ENCODE results near the gene ING5. TPM values are rescaled to one million over a fixed set of nuclear protein-coding genes. Genes with fewer than 3 reads are reported as not detected.

ING5 gene
- total RNA-seq, 4 donors from 2014 or later: 37.4 to 94.3 (median 56.3) TPM

DNA sequence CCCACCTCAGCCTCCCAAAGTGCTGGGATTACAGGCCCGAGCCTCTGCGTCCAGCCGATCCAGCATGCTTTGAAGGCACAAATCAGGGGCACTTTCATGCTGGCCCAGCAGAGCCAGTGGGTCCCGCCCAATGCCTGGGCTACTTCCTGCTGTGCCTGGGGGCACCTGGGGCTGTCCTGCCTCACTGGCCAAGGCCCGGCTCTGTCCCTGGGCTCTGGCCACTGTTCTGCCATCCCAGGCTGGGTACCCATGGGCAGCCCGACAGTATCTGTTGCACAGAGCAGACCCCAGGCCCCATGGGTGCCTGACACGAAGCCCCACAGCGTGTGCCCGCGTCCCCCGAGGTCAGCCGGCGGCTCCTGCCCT lies 68.0 kb downstream of the ING5 start:
- no peak for DNase-seq
- no peaks in the 10 kb centered on the region for H3K27me3 ChIP-seq

DNA sequence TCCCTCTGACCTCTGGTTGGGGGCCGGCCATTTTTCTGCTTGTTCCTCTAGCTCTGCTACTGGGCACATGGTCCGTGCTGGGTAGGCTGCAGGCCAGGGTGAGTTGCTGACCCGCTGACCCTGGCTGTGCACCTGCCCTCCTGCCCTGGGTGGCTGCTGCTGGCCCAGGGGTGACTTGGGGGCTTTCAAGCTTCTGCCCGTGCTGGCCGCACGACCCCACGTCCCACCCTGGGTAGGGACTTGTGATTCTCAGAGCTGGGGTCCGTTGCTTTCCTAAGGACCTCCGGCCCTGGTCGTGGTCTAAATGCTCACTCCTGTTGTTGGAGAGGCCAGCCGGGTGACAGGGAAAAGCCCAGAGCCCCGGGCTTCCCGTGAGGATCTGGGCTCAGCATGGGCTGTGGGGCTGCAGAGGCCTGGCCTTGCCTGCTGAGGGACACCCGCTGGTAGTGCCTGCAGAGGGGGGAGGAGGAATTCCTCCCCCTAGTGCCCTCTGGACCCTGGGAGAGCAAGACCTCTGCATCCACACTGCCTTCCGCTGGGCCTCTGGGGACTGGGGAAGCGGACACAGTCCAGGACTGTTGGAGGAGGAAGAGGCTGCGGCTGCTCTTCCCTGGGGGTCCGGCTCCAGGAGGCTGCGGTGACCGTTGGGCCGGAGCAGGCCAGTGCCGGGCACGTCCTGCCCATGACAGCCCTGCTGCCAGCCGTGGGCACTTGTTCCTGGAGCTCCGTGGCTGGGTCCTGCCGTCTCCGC lies 68.5 kb downstream of the ING5 start:
- DNase-seq: no peak
- no peaks in the 10 kb centered on the region for H3K27me3 ChIP-seq
- peaks cover 5 to 34% (median 27%) of the 10 kb centered on the region in 4 donors for H3K4me1 ChIP-seq
- in situ Hi-C loops (cut with MboI; ENCODE audit: low pct_ligation_motif_present in 1 of 4, low pct_unique_long_range_greater_than_20kb in 1 of 4, low sequenced_read_pairs in 3 of 4): no loop called here
- intact Hi-C loops (cut with DNase I; ENCODE audit: low total_unique reads): no loop called here
- H3K9me3 ChIP-seq: no peaks in the 10 kb centered on the region
- H3K36me3 ChIP-seq: no peaks in the 10 kb centered on the region
- 82% methylated on average over 23 of the region's 27 CpGs; no CpG with 5 or more reads in 1 of the 2 donors for WGBS, 2 donors (ENCODE audit: low coverage in 1 of 2)
- no peak overlapping the region for H3K27ac ChIP-seq
- TF ChIP-seq CTCF (IDR thresholded peaks at IDR 0.05) (no peak), POLR2AphosphoS5 (IDR thresholded peaks at IDR 0.05) (no peak), POLR2A (IDR thresholded peaks at IDR 0.05) (no peak), EP300 (IDR thresholded peaks at IDR 0.05; ENCODE audit: low read depth) (no peak)
- no peak overlapping the region for H3K4me3 ChIP-seq

More for the DNA sequence above, 68.0 kb downstream of the ING5 start:
- no peak overlapping the region for H3K27ac ChIP-seq
- no peaks in the 10 kb centered on the region for H3K9me3 ChIP-seq
- H3K4me3 ChIP-seq: no peak overlapping the region
- intact Hi-C loops (cut with DNase I; ENCODE audit: low total_unique reads): no loop called here
- H3K4me1 ChIP-seq: peaks cover under 1 to 28% (median 23%) of the 10 kb centered on the region in 4 donors
- WGBS, 2 donors (ENCODE audit: low coverage in 1 of 2): 91% methylated on average over 13 of the region's 13 CpGs; no CpG with 5 or more reads in 1 of the 2 donors
- H3K36me3 ChIP-seq: no peaks in the 10 kb centered on the region
- in situ Hi-C loops (cut with MboI; ENCODE audit: low pct_ligation_motif_present in 1 of 4, low pct_unique_long_range_greater_than_20kb in 1 of 4, low sequenced_read_pairs in 3 of 4): no loop called here
- TF ChIP-seq POLR2AphosphoS5 (IDR thresholded peaks at IDR 0.05) (no peak), POLR2A (IDR thresholded peaks at IDR 0.05) (no peak), EP300 (IDR thresholded peaks at IDR 0.05; ENCODE audit: low read depth) (no peak), CTCF (IDR thresholded peaks at IDR 0.05) (no peak)

DNA sequence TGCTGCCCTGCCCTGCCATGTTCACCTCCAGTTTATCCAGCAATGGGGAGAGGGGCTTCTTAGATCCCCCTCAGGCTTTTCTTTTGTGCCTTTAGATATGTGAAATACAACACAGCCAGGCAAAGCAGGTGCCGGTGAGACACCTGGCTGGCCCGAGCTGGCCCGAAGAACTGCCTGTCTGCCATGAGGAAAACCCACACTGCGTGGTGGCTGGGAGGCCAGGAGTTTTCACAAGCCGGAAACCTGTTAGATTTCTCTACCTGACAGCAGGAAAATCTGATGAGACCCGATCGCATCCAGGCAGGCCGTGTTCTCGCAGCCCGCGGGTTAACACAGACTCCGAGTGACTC lies 69.1 kb downstream of the ING5 start:
- DNase-seq: no peak
- no peaks in the 10 kb centered on the region for H3K27me3 ChIP-seq
- H3K4me3 ChIP-seq: no peak overlapping the region
- H3K36me3 ChIP-seq: no peaks in the 10 kb centered on the region
- intact Hi-C loops (cut with DNase I; ENCODE audit: low total_unique reads) (no loop called here), in situ Hi-C loops (cut with MboI; ENCODE audit: low pct_ligation_motif_present in 1 of 4, low pct_unique_long_range_greater_than_20kb in 1 of 4, low sequenced_read_pairs in 3 of 4) (no loop called here)
- H3K4me1 ChIP-seq: peaks cover 5 to 39% (median 32%) of the 10 kb centered on the region in 4 donors
- TF ChIP-seq POLR2AphosphoS5 (IDR thresholded peaks at IDR 0.05) (no peak), POLR2A (IDR thresholded peaks at IDR 0.05) (no peak), CTCF (IDR thresholded peaks at IDR 0.05) (no peak), EP300 (IDR thresholded peaks at IDR 0.05; ENCODE audit: low read depth) (no peak)
- no peak overlapping the region for H3K27ac ChIP-seq
- WGBS, 2 donors (ENCODE audit: low coverage in 1 of 2): 97% methylated on average over 6 of the region's 12 CpGs; no CpG with 5 or more reads in 1 of the 2 donors
- no peaks in the 10 kb centered on the region for H3K9me3 ChIP-seq

DNA sequence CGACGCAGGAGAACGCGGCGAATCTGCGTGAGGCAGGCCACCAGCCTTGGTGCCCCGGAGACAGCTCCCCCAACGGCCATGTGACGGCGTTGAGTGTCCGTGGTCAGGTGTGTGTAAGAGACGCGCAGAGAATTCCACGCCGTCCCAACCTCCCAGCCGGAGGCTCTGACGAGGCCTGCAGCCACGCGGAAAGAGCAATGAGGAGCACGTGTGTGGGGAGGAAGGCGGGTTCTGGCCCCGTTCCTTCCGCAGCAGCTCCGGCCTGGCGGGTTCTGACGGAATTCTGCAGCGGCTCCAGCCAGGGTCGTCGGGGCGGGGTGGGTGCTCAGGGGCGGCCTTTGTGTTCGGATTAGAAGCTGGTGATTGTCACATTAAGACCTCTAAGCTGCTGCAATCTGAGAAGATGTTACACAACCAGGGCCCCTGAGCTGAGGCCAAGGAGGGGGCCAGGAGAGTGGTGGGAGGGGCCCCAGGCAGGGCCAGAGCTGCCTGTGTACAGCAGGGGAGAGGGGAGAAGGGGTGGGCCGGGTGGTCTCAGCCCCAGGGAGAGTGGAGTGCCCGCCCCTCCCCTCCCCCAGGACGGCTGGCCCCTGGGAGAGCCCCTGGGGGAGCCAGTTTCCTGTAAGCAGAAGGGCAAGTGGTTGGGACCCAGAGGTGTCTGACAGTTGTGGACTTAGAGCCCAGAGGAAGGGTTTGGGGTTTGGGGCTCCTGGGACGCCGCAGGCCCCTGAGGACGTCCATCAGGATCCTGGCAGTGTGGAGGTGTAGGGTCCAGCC lies 69.6 kb downstream of the ING5 start:
- WGBS, 2 donors (ENCODE audit: low coverage in 1 of 2): 71 to 81% methylated on average over 3 to 37 of the region's 38 CpGs
- in situ Hi-C loops (cut with MboI; ENCODE audit: low pct_ligation_motif_present in 1 of 4, low pct_unique_long_range_greater_than_20kb in 1 of 4, low sequenced_read_pairs in 3 of 4): no loop called here
- Histone ChIP-seq H3K36me3 (no peaks in the 10 kb centered on the region), H3K9me3 (no peaks in the 10 kb centered on the region), H3K27me3 (no peaks in the 10 kb centered on the region), H3K4me3 (no peak overlapping the region), H3K4me1 (peaks cover 5 to 42% (median 34%) of the 10 kb centered on the region in 4 donors), H3K27ac (no peak overlapping the region)
- intact Hi-C loops (cut with DNase I; ENCODE audit: low total_unique reads): no loop called here
- TF ChIP-seq CTCF (IDR thresholded peaks at IDR 0.05) (no peak), POLR2A (IDR thresholded peaks at IDR 0.05) (no peak), EP300 (IDR thresholded peaks at IDR 0.05; ENCODE audit: low read depth) (no peak), POLR2AphosphoS5 (IDR thresholded peaks at IDR 0.05) (no peak)
- no peak for DNase-seq

Measured in transverse colon (tissue), 4 donors.